Measurements from ENCODE around the gene HLA-DQA1.
"Not testable (repeated sequence)": the region's sequence is repeated elsewhere in the genome, so short reads cannot be mapped to it uniquely, and the experiment has no call there.

The HLA-DQA1 gene

GRCh38 chr6:32657819-32658218, 20.6 kb downstream of the HLA-DQA1 start:
- not testable (repeated sequence) for FAIRE-seq; DNase-seq (ENCODE audit: low spot score)

GRCh38 chr6:32658268-32658897, 21.2 kb downstream of the HLA-DQA1 start:
- DNase-seq (ENCODE audit: low spot score) (no peak), FAIRE-seq (no peak)

DNA sequence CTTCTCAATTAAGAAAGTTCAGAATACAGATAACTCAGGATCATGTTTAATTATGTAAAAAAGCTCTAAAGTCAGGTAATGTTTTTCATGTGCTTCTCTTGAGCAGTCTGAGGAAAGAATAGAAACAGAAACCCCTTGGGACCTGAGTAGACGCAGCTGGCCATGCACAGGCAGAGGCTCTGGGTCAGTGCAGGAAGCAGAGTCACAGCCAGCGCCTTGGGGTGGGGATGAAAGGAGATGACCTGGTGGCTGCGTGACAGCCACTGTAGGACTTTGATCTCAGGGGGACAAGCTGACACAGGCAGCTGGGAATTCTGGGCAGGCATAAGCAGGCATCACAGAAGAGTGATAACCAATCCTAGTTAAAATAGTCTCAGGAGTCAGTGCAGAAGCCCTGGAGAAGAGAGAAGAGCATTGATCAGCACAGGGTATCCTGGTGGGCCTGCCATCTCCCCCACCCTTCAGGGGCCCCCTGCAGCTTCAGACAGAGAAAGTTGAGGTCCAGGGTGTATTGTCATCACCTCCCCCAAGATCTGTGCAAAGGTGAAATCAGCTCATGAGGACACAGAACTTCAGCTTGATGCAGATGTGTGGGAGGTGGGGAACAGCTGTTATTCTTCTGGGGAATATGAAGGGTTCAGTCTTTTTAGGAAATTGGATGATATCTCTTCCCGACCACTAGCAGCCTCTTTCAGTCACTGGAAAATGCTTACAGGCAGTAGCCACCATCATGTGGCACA, 22.8 kb downstream of the HLA-DQA1 start:
- DNase-seq (ENCODE audit: low spot score) (no peak), FAIRE-seq (no peak)

GRCh38 chr6:32662099-32662498, 24.9 kb downstream of the HLA-DQA1 start:
- no peak for DNase-seq (ENCODE audit: low spot score)
- FAIRE-seq: no peak

GRCh38 chr6:32662836-32663235, 25.6 kb downstream of the HLA-DQA1 start:
- FAIRE-seq (no peak), DNase-seq (ENCODE audit: low spot score) (no peak)

DNA sequence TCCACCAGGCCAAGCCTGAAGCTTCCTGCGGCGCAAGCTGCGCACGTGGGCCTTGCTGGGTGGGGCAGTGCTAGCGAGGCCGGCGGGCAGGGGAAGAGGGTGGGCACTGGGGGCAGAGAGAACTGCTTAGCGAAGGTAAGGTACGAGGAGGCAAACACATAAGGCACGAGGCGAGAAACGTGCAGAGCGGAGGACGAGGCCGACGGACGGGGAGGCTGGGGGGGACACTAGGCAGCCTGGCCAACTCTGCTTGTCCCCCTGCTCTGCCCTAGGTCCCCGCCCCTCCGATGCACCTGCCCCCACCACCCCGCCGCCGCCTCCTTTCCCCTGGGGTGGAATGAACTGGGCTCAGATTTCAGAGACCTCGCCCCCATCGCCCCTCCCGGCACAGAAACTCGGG, 27.1 kb downstream of the HLA-DQA1 start:
- DNase-seq (ENCODE audit: low spot score) (no peak), FAIRE-seq (no peak)

DNA sequence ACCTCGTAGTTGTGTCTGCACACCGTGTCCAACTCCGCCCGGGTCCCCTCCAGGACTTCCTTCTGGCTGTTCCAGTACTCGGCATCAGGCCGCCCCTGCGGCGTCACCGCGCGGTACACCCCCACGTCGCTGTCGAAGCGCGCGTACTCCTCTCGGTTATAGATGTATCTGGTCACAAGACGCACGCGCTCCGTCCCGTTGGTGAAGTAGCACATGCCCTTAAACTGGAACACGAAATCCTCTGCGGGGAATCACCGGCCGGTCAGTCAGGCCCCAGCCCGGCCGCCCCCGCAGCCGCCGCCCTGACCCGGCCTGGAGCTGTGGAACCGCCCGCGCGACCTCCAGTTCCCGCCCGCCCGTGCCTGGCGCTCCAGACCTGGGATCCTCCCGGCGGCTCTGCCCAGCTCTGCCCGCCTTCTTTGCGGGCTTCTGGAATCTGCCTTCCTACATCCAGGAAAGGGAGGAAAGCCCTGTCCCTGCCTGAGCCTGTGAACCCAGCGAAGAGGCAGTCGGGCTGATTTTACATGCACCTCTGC, 27.7 kb downstream of the HLA-DQA1 start:
- DNase-seq (ENCODE audit: low spot score) (no peak), FAIRE-seq (no peak)

- FAIRE-seq (no peak), DNase-seq (ENCODE audit: low spot score) (no peak)
These were observed 28.5 kb downstream of the HLA-DQA1 start for GRCh38 chr6:32665661-32666060.

- DNase-seq (ENCODE audit: low spot score) (no peak), FAIRE-seq (no peak)
These were observed 29.5 kb downstream of the HLA-DQA1 start, which contains the start of gene HLA-DQB1 for GRCh38 chr6:32666420-32667300. Gene HLA-DQB1 (minus strand): TSS chr6:32666657. CDS start chr6:32666607, 50 bp downstream.

DNA sequence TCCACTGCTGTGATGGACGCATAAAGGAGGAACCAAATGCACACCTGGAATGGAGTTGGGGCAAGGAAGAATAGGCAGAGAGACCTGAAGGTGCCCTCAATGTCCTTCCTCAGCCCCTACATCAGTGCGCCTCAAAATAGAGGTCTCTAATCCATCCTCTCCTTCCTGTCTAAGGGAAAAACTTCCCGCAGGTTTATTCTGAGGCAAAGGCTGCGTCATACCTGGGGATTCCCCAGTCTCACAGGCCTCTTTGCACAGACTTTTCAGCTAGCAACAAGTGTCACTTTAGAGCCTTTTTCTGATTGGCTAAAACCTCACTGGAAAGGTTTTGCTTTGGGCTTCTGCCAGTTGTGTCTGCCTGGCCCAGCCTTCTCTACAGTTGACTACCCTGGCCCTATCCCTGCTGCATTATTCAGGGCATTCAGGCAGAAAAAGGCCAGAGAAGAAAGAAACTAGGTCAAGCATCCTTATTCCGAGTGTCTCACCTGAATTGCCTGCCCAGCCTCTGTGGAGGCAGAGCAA, 31.1 kb downstream of the HLA-DQA1 start:
- FAIRE-seq: peak; percentile 88
- DNase-seq (ENCODE audit: low spot score): peak; percentile 79

DNA sequence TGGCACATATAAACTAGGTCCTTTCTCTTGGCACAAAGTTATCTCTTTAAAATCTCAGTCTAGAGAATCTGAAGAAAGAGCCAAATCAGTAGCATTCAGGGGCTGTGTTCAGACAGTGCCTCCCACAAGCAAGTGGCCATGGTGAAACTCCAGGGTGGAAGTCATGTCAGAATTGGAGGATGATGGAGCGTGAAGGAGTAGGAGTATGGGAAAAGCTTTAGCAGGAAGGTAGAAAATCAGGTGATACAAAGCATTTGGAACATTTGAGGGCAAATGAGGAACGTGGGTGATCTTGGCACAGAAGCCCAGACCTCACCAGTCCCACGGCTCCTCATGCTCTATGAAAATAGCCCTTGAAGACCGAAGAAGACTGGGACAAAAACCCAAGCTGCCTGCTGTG, 32.0 kb downstream of the HLA-DQA1 start:
- FAIRE-seq: no peak
- DNase-seq (ENCODE audit: low spot score): no peak

GRCh38 chr6:32669893-32670292, 32.7 kb downstream of the HLA-DQA1 start:
- FAIRE-seq: no peak
- DNase-seq (ENCODE audit: low spot score): no peak

- not testable (repeated sequence) for FAIRE-seq; DNase-seq (ENCODE audit: low spot score)
These were observed 34.7 kb downstream of the HLA-DQA1 start for GRCh38 chr6:32671908-32672307.

- FAIRE-seq: not testable (repeated sequence)
These were observed 36.9 kb downstream of the HLA-DQA1 start for GRCh38 chr6:32674123-32674522.

GRCh38 chr6:32679492-32679891, 42.3 kb downstream of the HLA-DQA1 start:
- FAIRE-seq: no peak
- no peak for DNase-seq (ENCODE audit: low spot score)

More at GRCh38 chr6:32674123-32674522, 36.9 kb downstream of the HLA-DQA1 start:
- not testable (repeated sequence) for DNase-seq (ENCODE audit: low spot score)

DNA sequence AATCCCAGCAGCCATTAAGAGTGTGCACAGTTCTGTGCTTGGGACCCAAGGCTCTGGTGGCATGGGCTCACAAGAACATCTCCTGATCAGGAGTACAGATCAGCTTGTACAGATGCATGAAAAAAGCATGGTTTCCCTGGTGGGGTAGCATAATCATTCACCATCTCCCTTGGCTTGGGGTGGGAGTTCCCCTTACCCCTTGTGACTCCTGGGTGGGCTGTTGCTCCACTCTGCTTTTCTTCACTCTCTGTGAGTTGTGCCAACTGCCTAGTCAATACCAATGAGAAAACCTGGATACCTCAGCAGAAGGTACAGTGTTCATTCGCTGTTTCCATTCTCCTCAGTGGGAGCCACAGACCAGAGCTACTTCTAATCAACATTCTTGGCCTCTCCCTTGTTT, 42.8 kb downstream of the HLA-DQA1 start:
- DNase-seq (ENCODE audit: low spot score) (no peak), FAIRE-seq (no peak)

- FAIRE-seq (no peak), DNase-seq (ENCODE audit: low spot score) (no peak)
These were observed 47.0 kb downstream of the HLA-DQA1 start for GRCh38 chr6:32684246-32684645.

DNA sequence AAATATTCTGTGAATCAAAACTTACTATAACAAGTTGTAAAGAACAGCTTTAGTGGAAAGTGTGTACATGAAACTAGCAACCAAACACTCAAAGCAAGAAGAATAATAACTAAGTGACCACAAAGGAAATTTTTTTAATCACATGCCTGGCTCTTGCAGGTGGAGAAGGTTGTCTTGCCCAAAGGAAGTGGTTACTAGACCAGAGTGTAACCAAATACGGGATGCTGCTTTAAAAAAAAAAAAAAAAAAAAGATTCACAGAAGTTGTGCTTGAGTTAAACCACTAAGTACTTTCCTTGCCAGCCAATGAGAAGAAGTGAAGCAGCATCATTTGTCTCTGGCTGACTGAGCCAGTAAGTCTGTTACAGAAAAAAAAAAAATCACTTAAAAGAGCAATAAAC, 48.4 kb downstream of the HLA-DQA1 start:
- DNase-seq (ENCODE audit: low spot score): no peak
- FAIRE-seq: no peak

DNA sequence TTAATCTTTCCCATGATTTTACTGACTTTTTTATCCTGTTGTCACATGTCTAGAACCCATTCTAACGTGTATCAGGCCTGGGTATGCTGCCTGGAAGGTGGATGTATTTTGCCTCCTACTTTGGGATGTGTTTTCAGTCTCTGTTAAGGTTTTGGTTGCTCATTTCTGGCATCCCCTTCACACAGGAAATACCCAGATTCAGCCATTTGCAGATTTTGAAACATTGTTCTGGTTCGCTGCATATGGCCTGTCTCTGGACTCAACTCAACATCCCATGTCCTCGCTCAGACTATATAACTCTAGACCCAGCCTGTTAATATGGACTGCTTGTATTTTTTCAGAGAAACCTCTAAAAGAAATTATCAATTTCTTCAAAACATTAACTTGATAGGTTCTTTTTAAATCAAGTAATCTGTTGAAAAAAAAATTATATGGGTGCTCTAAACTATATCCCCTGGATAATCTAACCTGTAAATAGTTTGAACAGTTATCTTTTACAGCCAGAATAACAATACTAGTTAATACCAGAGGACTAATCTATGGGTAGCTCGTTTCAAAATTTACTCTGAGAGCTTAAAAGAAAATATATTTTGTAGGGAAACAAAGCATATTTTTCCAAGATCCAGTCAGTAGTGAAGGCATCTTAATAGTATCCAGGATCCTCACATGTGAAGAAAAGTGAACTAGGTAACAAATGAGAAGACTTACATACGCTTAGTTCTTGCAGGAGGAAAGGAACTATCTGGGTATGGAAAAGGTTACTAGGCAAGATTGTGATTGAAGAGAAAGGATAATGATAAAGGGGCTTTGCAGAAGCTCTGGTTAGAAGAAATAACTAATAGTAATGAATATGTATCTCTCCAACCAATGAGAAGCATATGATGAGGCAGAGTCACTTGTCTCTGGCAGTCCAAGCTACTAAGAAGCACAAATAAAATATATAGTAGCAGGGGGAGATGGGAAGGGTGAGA, 52.6 kb downstream of the HLA-DQA1 start:
- FAIRE-seq (no peak), DNase-seq (ENCODE audit: low spot score) (no peak)

GRCh38 chr6:32692019-32692418, 54.8 kb downstream of the HLA-DQA1 start:
- no peak for FAIRE-seq
- DNase-seq (ENCODE audit: low spot score): peak; percentile 7
